Epithelial cell of proximal tubule (primary cell): ENCODE data around the gene RBPJL. TPM values are rescaled to one million over a fixed set of nuclear protein-coding genes. Genes with fewer than 3 reads are reported as not detected.

Experiments
- DNase-seq: peaks from one replicate; pipeline ENCODE4 v3.0.0-alpha.2; 2011; ENCODE audit warnings: low read depth
- H3K4me3 ChIP-seq: 2 replicates; pipeline ENCODE4 v1.5.1; 2011; ENCODE audit warnings: low read depth, mild to moderate bottlenecking, low read length
- total RNA-seq: library from RNA; depleted of rRNA; stranded (reverse); fragments of >200 nt; gene quantifications from 2 replicates; pipeline ENCODE4 v1.2.3, GENCODE V29; 2015
- TF ChIP-seq, protein P1 (sequence below): conservative IDR thresholded peaks from 2 replicates; pipeline ENCODE4 v1.5.1; 2012; ENCODE audit warnings: low read depth, mild to moderate bottlenecking, low read length

The RBPJL gene
- total RNA-seq, 1 donor from 2014 or later = not detected

DNA sequence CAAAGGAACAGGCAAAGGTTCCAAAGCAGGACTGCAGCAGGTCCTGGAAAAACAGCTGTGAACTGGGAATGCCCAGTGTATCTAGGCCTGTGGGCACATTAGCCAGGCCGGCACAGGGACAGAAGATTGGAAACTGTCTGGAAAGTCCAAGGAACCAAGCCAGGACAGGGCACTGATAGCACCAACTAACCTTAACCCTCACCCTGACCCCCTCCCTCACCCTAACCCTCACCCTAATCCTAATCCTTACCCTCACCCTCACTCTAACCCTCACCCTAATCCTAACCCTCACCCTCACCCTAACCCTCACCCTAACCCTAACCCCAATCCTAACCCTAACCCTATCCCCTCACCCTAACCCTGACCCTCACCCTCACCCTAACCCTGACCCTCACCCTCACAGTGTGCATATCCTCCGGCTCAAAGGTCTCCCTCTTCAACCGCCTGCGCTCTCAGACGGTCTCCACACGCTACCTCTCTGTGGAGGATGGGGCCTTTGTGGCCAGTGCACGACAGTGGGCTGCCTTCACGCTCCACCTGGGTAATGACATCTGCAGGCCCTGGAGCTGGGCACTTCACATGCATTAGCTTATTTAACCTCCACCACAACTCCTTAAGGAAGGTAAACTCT, 6.5 kb downstream of the RBPJL start:
- TF ChIP-seq, protein P1, sequence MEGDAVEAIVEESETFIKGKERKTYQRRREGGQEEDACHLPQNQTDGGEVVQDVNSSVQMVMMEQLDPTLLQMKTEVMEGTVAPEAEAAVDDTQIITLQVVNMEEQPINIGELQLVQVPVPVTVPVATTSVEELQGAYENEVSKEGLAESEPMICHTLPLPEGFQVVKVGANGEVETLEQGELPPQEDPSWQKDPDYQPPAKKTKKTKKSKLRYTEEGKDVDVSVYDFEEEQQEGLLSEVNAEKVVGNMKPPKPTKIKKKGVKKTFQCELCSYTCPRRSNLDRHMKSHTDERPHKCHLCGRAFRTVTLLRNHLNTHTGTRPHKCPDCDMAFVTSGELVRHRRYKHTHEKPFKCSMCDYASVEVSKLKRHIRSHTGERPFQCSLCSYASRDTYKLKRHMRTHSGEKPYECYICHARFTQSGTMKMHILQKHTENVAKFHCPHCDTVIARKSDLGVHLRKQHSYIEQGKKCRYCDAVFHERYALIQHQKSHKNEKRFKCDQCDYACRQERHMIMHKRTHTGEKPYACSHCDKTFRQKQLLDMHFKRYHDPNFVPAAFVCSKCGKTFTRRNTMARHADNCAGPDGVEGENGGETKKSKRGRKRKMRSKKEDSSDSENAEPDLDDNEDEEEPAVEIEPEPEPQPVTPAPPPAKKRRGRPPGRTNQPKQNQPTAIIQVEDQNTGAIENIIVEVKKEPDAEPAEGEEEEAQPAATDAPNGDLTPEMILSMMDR = no peak
- no peak overlapping the region for H3K4me3 ChIP-seq
- no peak for DNase-seq

DNA sequence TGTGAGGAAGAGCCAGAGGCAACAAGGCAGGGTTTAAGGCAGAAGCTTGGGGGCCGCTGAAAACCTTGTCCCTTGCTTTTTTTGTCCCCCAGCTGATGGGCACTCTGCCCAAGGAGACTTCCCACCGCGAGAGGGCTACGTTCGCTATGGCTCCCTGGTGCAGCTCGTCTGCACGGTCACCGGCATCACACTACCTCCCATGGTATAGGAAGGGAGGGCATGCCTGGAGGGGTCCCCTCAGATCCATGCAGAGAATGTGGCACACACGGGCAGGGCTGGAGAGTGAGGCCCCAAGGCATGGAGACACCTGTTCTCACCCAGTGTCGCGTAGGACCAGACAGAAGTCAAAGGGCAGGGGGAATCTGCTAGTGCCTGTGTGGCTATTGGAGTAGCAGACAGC, 7.3 kb downstream of the RBPJL start:
- DNase-seq = no peak
- H3K4me3 ChIP-seq = no peak overlapping the region
- TF ChIP-seq, protein P1 = no peak

DNA sequence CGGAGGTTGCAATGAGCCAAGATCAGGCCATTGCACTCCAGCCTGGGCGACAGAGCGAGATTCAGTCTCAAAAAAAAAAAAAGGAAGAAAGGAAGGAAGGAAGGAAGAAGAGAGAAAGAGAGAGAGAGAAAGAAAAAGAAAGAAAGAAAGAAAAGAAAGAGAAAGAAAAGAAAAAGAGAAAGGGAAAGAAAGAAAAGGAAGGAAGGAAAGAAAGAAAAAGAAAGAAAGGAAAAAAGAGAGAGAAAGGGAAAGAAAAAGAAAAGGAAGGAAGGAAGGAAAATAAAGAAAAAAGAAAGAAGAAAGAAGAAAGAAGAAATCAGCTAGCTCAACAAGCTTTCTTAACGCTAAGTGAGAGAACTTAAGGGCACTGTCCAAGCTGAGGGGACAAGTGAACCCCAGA, 9.0 kb downstream of the RBPJL start:
- TF ChIP-seq, protein P1 = no peak
- no peak for DNase-seq
- H3K4me3 ChIP-seq = no peak overlapping the region

DNA sequence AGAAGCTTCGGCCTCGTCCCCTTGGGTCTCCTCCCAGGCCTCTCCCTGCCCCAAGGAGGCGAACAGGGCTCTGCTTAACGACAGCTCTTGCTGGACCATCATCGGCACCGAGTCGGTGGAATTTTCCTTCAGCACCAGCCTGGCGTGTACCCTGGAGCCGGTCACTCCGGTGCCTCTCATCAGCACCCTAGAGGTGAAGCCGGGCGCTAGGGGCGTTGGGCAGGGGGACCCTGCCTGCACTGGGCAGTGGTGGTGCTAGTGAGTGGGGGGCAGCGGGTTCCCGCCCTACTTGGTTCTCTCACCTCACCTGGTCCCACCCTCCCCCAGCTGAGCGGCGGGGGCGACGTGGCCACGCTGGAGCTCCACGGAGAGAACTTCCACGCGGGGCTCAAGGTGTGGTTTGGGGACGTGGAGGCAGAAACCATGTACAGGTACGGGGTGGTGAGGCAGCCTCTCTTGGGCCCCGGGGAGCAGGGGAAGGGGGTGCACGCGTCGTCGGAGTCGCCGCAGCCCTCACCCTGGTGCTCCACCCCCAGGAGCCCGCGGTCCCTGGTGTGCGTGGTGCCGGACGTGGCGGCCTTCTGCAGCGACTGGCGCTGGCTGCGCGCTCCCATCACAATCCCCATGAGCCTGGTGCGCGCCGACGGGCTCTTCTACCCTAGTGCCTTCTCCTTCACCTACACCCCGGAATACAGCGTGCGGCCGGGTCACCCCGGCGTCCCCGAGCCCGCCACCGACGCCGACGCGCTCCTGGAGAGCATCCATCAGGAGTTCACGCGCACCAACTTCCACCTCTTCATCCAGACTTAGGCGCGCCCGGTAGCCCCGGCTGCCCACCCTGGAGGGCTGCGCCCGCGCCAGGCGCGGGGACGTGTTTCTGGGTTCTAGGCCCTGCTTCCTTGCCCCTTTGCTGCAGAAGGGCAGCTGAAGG, 9.8 kb downstream of the RBPJL start:
- no peak for DNase-seq
- TF ChIP-seq, protein P1 = no peak
- H3K4me3 ChIP-seq = no peak overlapping the region

DNA sequence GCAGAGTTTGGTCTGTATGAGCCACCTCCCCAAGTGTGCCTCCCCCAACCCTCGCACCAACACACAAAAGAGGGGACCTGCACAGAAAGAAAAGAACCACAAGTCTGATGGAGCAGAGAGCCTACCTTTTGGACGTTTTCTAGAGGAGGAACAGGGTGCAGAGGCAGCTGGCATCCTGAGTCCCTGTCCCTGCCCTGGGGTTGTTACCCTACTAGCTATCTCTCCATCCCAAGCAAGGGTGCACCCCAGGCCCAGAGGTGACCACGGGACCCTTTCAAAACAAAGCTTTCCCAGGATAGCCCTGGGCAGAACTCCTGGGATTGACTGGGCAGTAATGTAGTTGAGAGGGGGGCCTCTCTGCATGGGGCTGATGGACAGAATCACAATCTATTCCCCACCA, 11.2 kb downstream of the RBPJL start:
- TF ChIP-seq, protein P1 = no peak
- DNase-seq = no peak
- no peak overlapping the region for H3K4me3 ChIP-seq

DNA sequence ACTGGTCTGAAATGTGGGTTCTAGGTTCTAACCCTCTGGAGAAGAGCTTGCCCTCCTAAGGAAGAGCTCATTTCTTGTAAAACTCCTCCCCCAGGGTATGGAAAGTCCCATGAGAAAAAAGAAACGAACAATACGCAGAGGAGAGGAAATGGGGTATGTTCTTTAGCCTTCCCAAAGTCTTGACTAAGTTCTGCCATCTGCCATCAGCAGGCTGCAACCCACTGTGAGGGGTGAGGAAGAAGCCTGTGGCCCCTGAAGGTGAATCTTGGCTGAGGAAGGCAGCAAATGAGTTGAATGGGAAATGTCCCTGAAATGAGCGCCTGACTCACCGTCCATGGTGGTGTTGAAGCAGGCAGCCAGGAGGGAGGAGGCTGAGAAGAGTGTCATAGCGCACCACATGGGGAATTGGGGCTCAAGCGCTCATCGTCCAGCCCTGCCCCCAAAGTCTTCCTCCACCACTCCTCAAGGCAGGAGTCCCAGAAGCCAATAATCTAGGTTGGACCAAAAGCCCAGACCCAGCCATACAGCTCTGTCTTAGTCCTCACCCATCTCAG, 11.8 kb downstream of the RBPJL start:
- TF ChIP-seq, protein P1 = no peak
- no peak for DNase-seq
- H3K4me3 ChIP-seq = no peak overlapping the region
